ENCODE measurements around the gene FAM216B. TPM values are rescaled to one million over a fixed set of nuclear protein-coding genes. Genes with fewer than 3 reads are reported as not detected.

The FAM216B gene
- polyA plus RNA-seq, 1 donor (not counting 4 experiments of a cell fraction or from before 2014, with no cell fraction given): not detected

GRCh38 chr13:42758515-42758914 lies 22.9 kb upstream of the FAM216B start:
- FAIRE-seq (no peak), DNase-seq (ENCODE audit: low read depth, low spot score) (no peak)
- no peaks in the 10 kb centered on the region for H3K9me1 ChIP-seq (ENCODE audit: control insufficient read depth, extremely low read depth, insufficient read depth, low read length)
- H3K27me3 ChIP-seq (ENCODE audit: control insufficient read depth, extremely low read depth, insufficient read depth, low read length): no peaks in the 10 kb centered on the region
- H3K36me3 ChIP-seq (ENCODE audit: control insufficient read depth in 2 of 2, extremely low read depth in 1 of 2, insufficient read depth in 2 of 2, low read length in 2 of 2): no peaks in the 10 kb centered on the region
- H3K4me3 ChIP-seq (ENCODE audit: control insufficient read depth in 2 of 3, extremely low read depth in 1 of 3, insufficient read depth in 2 of 3, low read depth in 1 of 3, low read length in 3 of 3): no peak overlapping the region
- no peak overlapping the region for H2AFZ ChIP-seq (ENCODE audit: control insufficient read depth, low read length)
- dilution Hi-C loops (cut with MboI; ENCODE audit: extremely low pct_ligation_motif_present, low sequenced_read_pairs): no loop called here
- no peak overlapping the region for H3K9ac ChIP-seq (ENCODE audit: control insufficient read depth, extremely low read depth, insufficient read depth, low read length)
- no peaks in the 10 kb centered on the region for H3K9me3 ChIP-seq (ENCODE audit: control insufficient read depth, low read depth, low read length)
- no peak for TF ChIP-seq EZH2 (IDR thresholded peaks at IDR 0.05; ENCODE audit: low read length)
- TF ChIP-seq CTCF (optimal IDR thresholded peaks at IDR 0.05 in 1 of 3, IDR thresholded peaks at IDR 0.05 in 1 of 3, conservative IDR thresholded peaks at IDR 0.05 in 1 of 3; ENCODE audit: extremely low read depth in 1 of 3, insufficient read depth in 2 of 3, low read length in 3 of 3): no peak
- peaks cover 10% of the 10 kb centered on the region for H3K4me1 ChIP-seq (ENCODE audit: control insufficient read depth, extremely low read depth, insufficient read depth, low read length)
- no peak overlapping the region for H3K4me2 ChIP-seq (ENCODE audit: control insufficient read depth, extremely low read depth, insufficient read depth, low read depth, low read length)
- H3K79me2 ChIP-seq (ENCODE audit: control insufficient read depth, insufficient read depth, low read length): no peaks in the 10 kb centered on the region
- H3K27ac ChIP-seq (ENCODE audit: control insufficient read depth, insufficient read depth, low read length): no peak overlapping the region
- H4K20me1 ChIP-seq (ENCODE audit: control insufficient read depth, extremely low read depth, insufficient read depth, low read length): no peaks in the 10 kb centered on the region

GRCh38 chr13:42760951-42761350 lies 20.4 kb upstream of the FAM216B start:
- Histone ChIP-seq H3K4me1 (ENCODE audit: control insufficient read depth, extremely low read depth, insufficient read depth, low read length) (peaks cover 10% of the 10 kb centered on the region), H4K20me1 (ENCODE audit: control insufficient read depth, extremely low read depth, insufficient read depth, low read length) (no peaks in the 10 kb centered on the region), H3K9me3 (ENCODE audit: control insufficient read depth, low read depth, low read length) (no peaks in the 10 kb centered on the region), H3K36me3 (ENCODE audit: control insufficient read depth in 2 of 2, extremely low read depth in 1 of 2, insufficient read depth in 2 of 2, low read length in 2 of 2) (no peaks in the 10 kb centered on the region), H3K4me3 (ENCODE audit: control insufficient read depth in 2 of 3, extremely low read depth in 1 of 3, insufficient read depth in 2 of 3, low read depth in 1 of 3, low read length in 3 of 3) (no peak overlapping the region), H3K9me1 (ENCODE audit: control insufficient read depth, extremely low read depth, insufficient read depth, low read length) (no peaks in the 10 kb centered on the region), H3K9ac (ENCODE audit: control insufficient read depth, extremely low read depth, insufficient read depth, low read length) (no peak overlapping the region), H3K27ac (ENCODE audit: control insufficient read depth, insufficient read depth, low read length) (no peak overlapping the region), H2AFZ (ENCODE audit: control insufficient read depth, low read length) (no peak overlapping the region), H3K79me2 (ENCODE audit: control insufficient read depth, insufficient read depth, low read length) (no peaks in the 10 kb centered on the region), H3K4me2 (ENCODE audit: control insufficient read depth, extremely low read depth, insufficient read depth, low read depth, low read length) (no peak overlapping the region), H3K27me3 (ENCODE audit: control insufficient read depth, extremely low read depth, insufficient read depth, low read length) (no peaks in the 10 kb centered on the region)
- dilution Hi-C loops (cut with MboI; ENCODE audit: extremely low pct_ligation_motif_present, low sequenced_read_pairs): no loop called here
- TF ChIP-seq CTCF (optimal IDR thresholded peaks at IDR 0.05 in 1 of 3, IDR thresholded peaks at IDR 0.05 in 1 of 3, conservative IDR thresholded peaks at IDR 0.05 in 1 of 3; ENCODE audit: extremely low read depth in 1 of 3, insufficient read depth in 2 of 3, low read length in 3 of 3): no peak
- TF ChIP-seq EZH2 (IDR thresholded peaks at IDR 0.05; ENCODE audit: low read length): no peak
- DNase-seq (ENCODE audit: low read depth, low spot score): no peak
- FAIRE-seq: no peak

All from keratinocyte (primary cell).